ENCODE measurements around the gene PAQR9.

DNA sequence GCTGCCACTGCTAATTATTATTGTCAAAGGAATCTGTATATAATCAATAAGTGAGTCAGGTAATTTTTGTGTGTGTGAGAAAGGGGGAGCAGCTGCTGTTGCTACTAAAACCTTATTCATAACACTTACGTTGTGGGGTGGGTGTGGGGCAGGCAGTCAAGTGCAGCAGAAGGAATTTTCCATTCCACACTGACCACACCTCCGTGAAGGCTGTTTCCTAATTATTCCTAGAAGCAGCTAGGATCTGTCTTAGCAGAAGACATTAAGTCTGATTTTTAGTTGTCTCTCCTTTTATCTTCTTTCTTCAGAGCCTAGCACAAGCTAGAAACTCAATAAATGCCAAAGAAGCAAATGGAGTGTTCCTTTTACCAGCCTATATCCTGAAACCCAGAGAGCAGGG is 33.9 kb upstream of the PAQR9 start:
- TF ChIP-seq, protein P1, sequence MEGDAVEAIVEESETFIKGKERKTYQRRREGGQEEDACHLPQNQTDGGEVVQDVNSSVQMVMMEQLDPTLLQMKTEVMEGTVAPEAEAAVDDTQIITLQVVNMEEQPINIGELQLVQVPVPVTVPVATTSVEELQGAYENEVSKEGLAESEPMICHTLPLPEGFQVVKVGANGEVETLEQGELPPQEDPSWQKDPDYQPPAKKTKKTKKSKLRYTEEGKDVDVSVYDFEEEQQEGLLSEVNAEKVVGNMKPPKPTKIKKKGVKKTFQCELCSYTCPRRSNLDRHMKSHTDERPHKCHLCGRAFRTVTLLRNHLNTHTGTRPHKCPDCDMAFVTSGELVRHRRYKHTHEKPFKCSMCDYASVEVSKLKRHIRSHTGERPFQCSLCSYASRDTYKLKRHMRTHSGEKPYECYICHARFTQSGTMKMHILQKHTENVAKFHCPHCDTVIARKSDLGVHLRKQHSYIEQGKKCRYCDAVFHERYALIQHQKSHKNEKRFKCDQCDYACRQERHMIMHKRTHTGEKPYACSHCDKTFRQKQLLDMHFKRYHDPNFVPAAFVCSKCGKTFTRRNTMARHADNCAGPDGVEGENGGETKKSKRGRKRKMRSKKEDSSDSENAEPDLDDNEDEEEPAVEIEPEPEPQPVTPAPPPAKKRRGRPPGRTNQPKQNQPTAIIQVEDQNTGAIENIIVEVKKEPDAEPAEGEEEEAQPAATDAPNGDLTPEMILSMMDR (conservative IDR thresholded peaks at IDR 0.05 in 1 of 2, IDR thresholded peaks at IDR 0.05 in 1 of 2; ENCODE audit: low read depth in 1 of 2, low read length in 2 of 2): no peak
- no peak for TF ChIP-seq EZH2 (IDR thresholded peaks at IDR 0.05; ENCODE audit: low read length, missing control alignments)
